Glomerular visceral epithelial cell (primary cell): Measurements from ENCODE around the gene GCNT2.
"Not testable (repeated sequence)": the region's sequence is repeated elsewhere in the genome, so short reads cannot be mapped to it uniquely, and the experiment has no call there.

Experiments
- DNase-seq: peaks from one replicate; pipeline ENCODE4 v3.0.0-alpha.2; 2016; ENCODE audit errors: extremely low spot score

Gene GCNT2

GRCh38 chr6:10547809-10548208, 26.7 kb downstream of the GCNT2 start:
- DNase-seq, result no peak

GRCh38 chr6:10550764-10551163, 29.6 kb downstream of the GCNT2 start:
- no peak for DNase-seq

GRCh38 chr6:10552270-10552810, 31.2 kb downstream of the GCNT2 start:
- DNase-seq, result no peak

GRCh38 chr6:10553871-10554270, 32.7 kb downstream of the GCNT2 start:
- no peak for DNase-seq

- no peak for DNase-seq
Observed at GRCh38 chr6:10554826-10555225, 33.7 kb downstream of the GCNT2 start.

GRCh38 chr6:10555625-10556309, 34.6 kb downstream of the GCNT2 start:
- DNase-seq, result no peak

GRCh38 chr6:10556589-10556988, 35.4 kb downstream of the GCNT2 start:
- no peak for DNase-seq

GRCh38 chr6:10556992-10557391, 35.8 kb downstream of the GCNT2 start:
- DNase-seq, result no peak

- DNase-seq, result no peak
Observed at GRCh38 chr6:10557913-10558312, 36.8 kb downstream of the GCNT2 start.

- DNase-seq, result no peak
Observed at GRCh38 chr6:10558565-10558964, 37.4 kb downstream of the GCNT2 start.

- DNase-seq, result no peak
Observed at GRCh38 chr6:10559522-10560152, 38.5 kb downstream of the GCNT2 start.

GRCh38 chr6:10561611-10562199, 40.6 kb downstream of the GCNT2 start:
- no peak for DNase-seq

- DNase-seq, result no peak
Observed at GRCh38 chr6:10564975-10565673, 44.0 kb downstream of the GCNT2 start.

GRCh38 chr6:10565913-10566312, 44.8 kb downstream of the GCNT2 start:
- DNase-seq, result no peak

- peak; percentile 56 for DNase-seq
Observed at GRCh38 chr6:10567256-10568026, 46.3 kb downstream of the GCNT2 start.

GRCh38 chr6:10569392-10570127, 48.4 kb downstream of the GCNT2 start:
- no peak for DNase-seq

GRCh38 chr6:10575519-10575918, 54.4 kb downstream of the GCNT2 start:
- not testable (repeated sequence) for DNase-seq

GRCh38 chr6:10576226-10576625, 55.1 kb downstream of the GCNT2 start:
- no peak for DNase-seq

- DNase-seq, result no peak
Observed at GRCh38 chr6:10577112-10577511, 56.0 kb downstream of the GCNT2 start.

GRCh38 chr6:10578723-10579122, 57.6 kb downstream of the GCNT2 start:
- DNase-seq, result no peak

GRCh38 chr6:10579803-10580202, 58.7 kb downstream of the GCNT2 start:
- no peak for DNase-seq
